BLaER1 (cell line): Measurements from ENCODE around the gene EXOC6B.

Source experiments
- H3K27ac ChIP-seq: shearing (Covaris generic); formaldehyde crosslinking; 2 replicates; pipeline ENCODE4 v1.8.1; 2022
- H3K27me3 ChIP-seq: shearing (Covaris generic); formaldehyde crosslinking; 2 replicates; pipeline ENCODE4 v1.8.1; 2022
- H3K36me3 ChIP-seq: shearing (Covaris generic); formaldehyde crosslinking; 2 replicates; pipeline ENCODE4 v1.8.1; 2022
- H3K4me1 ChIP-seq: shearing (Covaris generic); formaldehyde crosslinking; 2 replicates; pipeline ENCODE4 v1.8.1; 2022
- H3K4me2 ChIP-seq: shearing (Covaris generic); formaldehyde crosslinking; 2 replicates; pipeline ENCODE4 v1.8.1; 2022
- H3K4me3 ChIP-seq: shearing (Covaris generic); formaldehyde crosslinking; 2 replicates; pipeline ENCODE4 v1.8.1; 2022
- H3K9ac ChIP-seq: shearing (Covaris generic); formaldehyde crosslinking; 2 replicates; pipeline ENCODE4 v1.8.1; 2022
- H3K9me3 ChIP-seq: shearing (Covaris generic); formaldehyde crosslinking; 2 replicates; pipeline ENCODE4 v1.8.1; 2022
- H4K20me1 ChIP-seq: shearing (Covaris generic); formaldehyde crosslinking; 2 replicates; pipeline ENCODE4 v1.8.1; 2022
- Cebpa-rat ChIP-seq: shearing (Covaris generic); IDR thresholded peaks from 2 replicates; pipeline ENCODE4 v1.8.1; 2022

EXOC6B gene

GRCh38 chr2:72156872-72157271, 669.0 kb downstream of the EXOC6B start:
- H3K4me3 ChIP-seq, result no peak overlapping the region
- no peaks in the 10 kb centered on the region for H3K27me3 ChIP-seq
- peaks cover 28% of the 10 kb centered on the region for H3K4me1 ChIP-seq
- H3K4me2 ChIP-seq, result no peak overlapping the region
- no peaks in the 10 kb centered on the region for H3K9me3 ChIP-seq
- H3K27ac ChIP-seq, result no peak overlapping the region
- no peaks in the 10 kb centered on the region for H4K20me1 ChIP-seq
- no peaks in the 10 kb centered on the region for H3K36me3 ChIP-seq
- TF ChIP-seq Cebpa-rat, result no peak
- no peak overlapping the region for H3K9ac ChIP-seq

- Histone ChIP-seq H4K20me1 (no peaks in the 10 kb centered on the region), H3K9me3 (no peaks in the 10 kb centered on the region), H3K9ac (no peak overlapping the region), H3K4me2 (no peak overlapping the region), H3K4me3 (no peak overlapping the region), H3K36me3 (no peaks in the 10 kb centered on the region), H3K4me1 (peaks cover 22% of the 10 kb centered on the region), H3K27ac (no peak overlapping the region), H3K27me3 (peaks cover 6% of the 10 kb centered on the region)
- TF ChIP-seq Cebpa-rat, result no peak
Observed at GRCh38 chr2:72155737-72156136, 670.1 kb downstream of the EXOC6B start.

GRCh38 chr2:72155151-72155550, 670.7 kb downstream of the EXOC6B start:
- Histone ChIP-seq H3K4me1 (peaks cover 18% of the 10 kb centered on the region), H3K9ac (no peak overlapping the region), H3K4me2 (no peak overlapping the region), H3K4me3 (no peak overlapping the region), H3K27ac (no peak overlapping the region), H3K27me3 (peaks cover 12% of the 10 kb centered on the region), H3K36me3 (no peaks in the 10 kb centered on the region), H3K9me3 (no peaks in the 10 kb centered on the region), H4K20me1 (peaks cover 1% of the 10 kb centered on the region)
- TF ChIP-seq Cebpa-rat, result no peak

GRCh38 chr2:72154386-72154975, 671.4 kb downstream of the EXOC6B start:
- Histone ChIP-seq H3K27me3 (peaks cover 18% of the 10 kb centered on the region), H3K9ac (no peak overlapping the region)

GRCh38 chr2:72153924-72154323, 671.9 kb downstream of the EXOC6B start:
- Histone ChIP-seq H3K27ac (no peak overlapping the region), H3K9ac (no peak overlapping the region), H3K36me3 (no peaks in the 10 kb centered on the region), H4K20me1 (peaks cover 13% of the 10 kb centered on the region), H3K4me1 (peaks cover 30% of the 10 kb centered on the region), H3K9me3 (no peaks in the 10 kb centered on the region), H3K4me3 (no peak overlapping the region), H3K27me3 (peaks cover 24% of the 10 kb centered on the region), H3K4me2 (no peak overlapping the region)
- TF ChIP-seq Cebpa-rat, result no peak

More at GRCh38 chr2:72154386-72154975, 671.4 kb downstream of the EXOC6B start:
- Histone ChIP-seq H3K27ac (no peak overlapping the region), H3K4me2 (no peak overlapping the region), H4K20me1 (peaks cover 8% of the 10 kb centered on the region), H3K4me1 (peaks cover 25% of the 10 kb centered on the region), H3K4me3 (no peak overlapping the region), H3K9me3 (no peaks in the 10 kb centered on the region), H3K36me3 (no peaks in the 10 kb centered on the region)
- no peak for TF ChIP-seq Cebpa-rat

- H3K36me3 ChIP-seq, result no peaks in the 10 kb centered on the region
- no peak overlapping the region for H3K9ac ChIP-seq
- peaks cover 31% of the 10 kb centered on the region for H3K27me3 ChIP-seq
- H3K9me3 ChIP-seq, result no peaks in the 10 kb centered on the region
- TF ChIP-seq Cebpa-rat, result no peak
- H3K27ac ChIP-seq, result no peak overlapping the region
- no peak overlapping the region for H3K4me3 ChIP-seq
- H3K4me2 ChIP-seq, result no peak overlapping the region
- peaks cover 15% of the 10 kb centered on the region for H4K20me1 ChIP-seq
- peaks cover 26% of the 10 kb centered on the region for H3K4me1 ChIP-seq
Observed at GRCh38 chr2:72153026-72153791, 672.6 kb downstream of the EXOC6B start.

GRCh38 chr2:72150861-72151356, 674.9 kb downstream of the EXOC6B start:
- H3K4me3 ChIP-seq, result no peak overlapping the region
- no peak overlapping the region for H3K9ac ChIP-seq
- H3K4me2 ChIP-seq, result no peak overlapping the region
- H4K20me1 ChIP-seq, result peaks cover 38% of the 10 kb centered on the region
- H3K4me1 ChIP-seq, result peaks cover 29% of the 10 kb centered on the region
- H3K27me3 ChIP-seq, result peaks cover 54% of the 10 kb centered on the region
- TF ChIP-seq Cebpa-rat, result no peak
- no peak overlapping the region for H3K27ac ChIP-seq
- H3K36me3 ChIP-seq, result no peaks in the 10 kb centered on the region
- peaks cover 5% of the 10 kb centered on the region; the same call in 1 of the 2 replicates for H3K9me3 ChIP-seq

- Histone ChIP-seq H3K9ac (no peak overlapping the region), H3K27ac (no peak overlapping the region), H3K4me2 (peak overlapping the region; percentile 98; the same call in 1 of the 2 replicates), H3K4me3 (no peak overlapping the region), H3K27me3 (peaks cover 60% of the 10 kb centered on the region), H4K20me1 (peaks cover 42% of the 10 kb centered on the region), H3K9me3 (peaks cover 5% of the 10 kb centered on the region; the same call in 1 of the 2 replicates), H3K4me1 (peaks cover 35% of the 10 kb centered on the region), H3K36me3 (no peaks in the 10 kb centered on the region)
- TF ChIP-seq Cebpa-rat, result no peak
Observed at GRCh38 chr2:72150157-72150860, 675.5 kb downstream of the EXOC6B start.

- Histone ChIP-seq H3K4me2 (peak overlapping the region; percentile 98), H3K4me1 (peaks cover 42% of the 10 kb centered on the region), H3K27ac (no peak overlapping the region), H3K36me3 (no peaks in the 10 kb centered on the region), H4K20me1 (peaks cover 48% of the 10 kb centered on the region), H3K4me3 (peak overlapping the region; percentile 65), H3K27me3 (peaks cover 67% of the 10 kb centered on the region), H3K9me3 (peaks cover 5% of the 10 kb centered on the region; the same call in 1 of the 2 replicates), H3K9ac (no peak overlapping the region)
- no peak for TF ChIP-seq Cebpa-rat
Observed at GRCh38 chr2:72149556-72150156, 676.2 kb downstream of the EXOC6B start.
